GM12864 (cell line): Measurements from ENCODE around the gene TOMM22.

Experiments used
- DNase-seq: peaks from one replicate; pipeline ENCODE4 v3.0.0-alpha.2; 2011; ENCODE audit warnings: low read depth
- H3K4me3 ChIP-seq: 2 replicates; pipeline ENCODE4 v1.5.1; 2011; ENCODE audit warnings: mild to moderate bottlenecking, low read depth, low read length, control low read depth
- CTCF ChIP-seq: IDR thresholded peaks from 2 replicates; pipeline ENCODE4 v1.5.1; 2011; ENCODE audit warnings: low read depth, mild to moderate bottlenecking, moderate library complexity, low read length, control low read depth, inconsistent platforms; ENCODE audit errors: missing control alignments

Gene TOMM22

GRCh38 chr22:38649841-38650522, 31.8 kb upstream of the TOMM22 start:
- DNase-seq = no peak
- no peak overlapping the region for H3K4me3 ChIP-seq
- no peak for TF ChIP-seq CTCF

GRCh38 chr22:38652859-38653258, 28.9 kb upstream of the TOMM22 start:
- no peak overlapping the region for H3K4me3 ChIP-seq
- no peak for DNase-seq
- no peak for TF ChIP-seq CTCF

- no peak overlapping the region for H3K4me3 ChIP-seq
- no peak for DNase-seq
- no peak for TF ChIP-seq CTCF
Observed at GRCh38 chr22:38653741-38654140, 28.0 kb upstream of the TOMM22 start.

GRCh38 chr22:38655519-38656255, 26.1 kb upstream of the TOMM22 start:
- H3K4me3 ChIP-seq = peak overlapping the region; percentile 80
- DNase-seq = no peak
- no peak for TF ChIP-seq CTCF

GRCh38 chr22:38656256-38657044, 25.3 kb upstream of the TOMM22 start, which contains the start of the genes CBY1 and FAM227A:
TSS of gene CBY1 (plus strand) at chr22:38656638. CDS start at chr22:38668055, 11,417 bp downstream.
TSS of gene FAM227A (minus strand) at chr22:38656392. CDS start at chr22:38650168, 6,224 bp downstream.
- H3K4me3 ChIP-seq = peak within 1 kb of the TSS; percentile 80
- TF ChIP-seq CTCF = no peak
- peak; percentile 54 for DNase-seq

GRCh38 chr22:38657045-38657909, 24.5 kb upstream of the TOMM22 start:
- H3K4me3 ChIP-seq = peak overlapping the region; percentile 80
- no peak for TF ChIP-seq CTCF
- DNase-seq = no peak
